ENCODE measurements around the gene SYNDIG1.

The SYNDIG1 gene

DNA sequence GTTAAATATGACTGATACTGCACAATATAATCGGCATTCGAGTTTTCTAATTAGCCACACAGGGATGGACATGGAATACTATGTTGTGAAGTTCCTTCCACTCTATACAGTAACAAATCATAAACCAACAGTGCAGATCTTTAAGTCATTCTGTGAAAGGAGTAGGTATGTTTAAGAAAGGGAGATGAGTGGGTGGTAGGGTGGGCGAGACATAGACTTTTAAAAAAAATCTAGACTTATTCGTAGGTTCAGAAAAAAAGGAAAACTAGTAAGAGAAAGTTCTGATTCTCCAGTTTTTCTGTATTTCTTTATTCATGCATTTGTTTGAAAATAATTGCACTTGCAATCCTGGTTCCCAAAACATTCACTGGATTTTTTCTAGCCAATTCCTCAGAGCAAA, 61.8 kb downstream of the SYNDIG1 start:
- no peaks in the 10 kb centered on the region for H3K36me3 ChIP-seq (replicated peaks)
- no peaks in the 10 kb centered on the region for H3K27me3 ChIP-seq (replicated peaks)
- DNase-seq: no peak
- no peak overlapping the region for H3K27ac ChIP-seq
- TF ChIP-seq, protein P1, sequence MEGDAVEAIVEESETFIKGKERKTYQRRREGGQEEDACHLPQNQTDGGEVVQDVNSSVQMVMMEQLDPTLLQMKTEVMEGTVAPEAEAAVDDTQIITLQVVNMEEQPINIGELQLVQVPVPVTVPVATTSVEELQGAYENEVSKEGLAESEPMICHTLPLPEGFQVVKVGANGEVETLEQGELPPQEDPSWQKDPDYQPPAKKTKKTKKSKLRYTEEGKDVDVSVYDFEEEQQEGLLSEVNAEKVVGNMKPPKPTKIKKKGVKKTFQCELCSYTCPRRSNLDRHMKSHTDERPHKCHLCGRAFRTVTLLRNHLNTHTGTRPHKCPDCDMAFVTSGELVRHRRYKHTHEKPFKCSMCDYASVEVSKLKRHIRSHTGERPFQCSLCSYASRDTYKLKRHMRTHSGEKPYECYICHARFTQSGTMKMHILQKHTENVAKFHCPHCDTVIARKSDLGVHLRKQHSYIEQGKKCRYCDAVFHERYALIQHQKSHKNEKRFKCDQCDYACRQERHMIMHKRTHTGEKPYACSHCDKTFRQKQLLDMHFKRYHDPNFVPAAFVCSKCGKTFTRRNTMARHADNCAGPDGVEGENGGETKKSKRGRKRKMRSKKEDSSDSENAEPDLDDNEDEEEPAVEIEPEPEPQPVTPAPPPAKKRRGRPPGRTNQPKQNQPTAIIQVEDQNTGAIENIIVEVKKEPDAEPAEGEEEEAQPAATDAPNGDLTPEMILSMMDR (IDR thresholded peaks at IDR 0.05; ENCODE audit: low read depth, low read length, missing control alignments): no peak
- in situ Hi-C loops (cut with HindIII; ENCODE audit: low pct_ligation_motif_present, low sequenced_read_pairs): no loop called here
- H3K4me3 ChIP-seq (ENCODE audit: low read depth, low read length): no peak overlapping the region

DNA sequence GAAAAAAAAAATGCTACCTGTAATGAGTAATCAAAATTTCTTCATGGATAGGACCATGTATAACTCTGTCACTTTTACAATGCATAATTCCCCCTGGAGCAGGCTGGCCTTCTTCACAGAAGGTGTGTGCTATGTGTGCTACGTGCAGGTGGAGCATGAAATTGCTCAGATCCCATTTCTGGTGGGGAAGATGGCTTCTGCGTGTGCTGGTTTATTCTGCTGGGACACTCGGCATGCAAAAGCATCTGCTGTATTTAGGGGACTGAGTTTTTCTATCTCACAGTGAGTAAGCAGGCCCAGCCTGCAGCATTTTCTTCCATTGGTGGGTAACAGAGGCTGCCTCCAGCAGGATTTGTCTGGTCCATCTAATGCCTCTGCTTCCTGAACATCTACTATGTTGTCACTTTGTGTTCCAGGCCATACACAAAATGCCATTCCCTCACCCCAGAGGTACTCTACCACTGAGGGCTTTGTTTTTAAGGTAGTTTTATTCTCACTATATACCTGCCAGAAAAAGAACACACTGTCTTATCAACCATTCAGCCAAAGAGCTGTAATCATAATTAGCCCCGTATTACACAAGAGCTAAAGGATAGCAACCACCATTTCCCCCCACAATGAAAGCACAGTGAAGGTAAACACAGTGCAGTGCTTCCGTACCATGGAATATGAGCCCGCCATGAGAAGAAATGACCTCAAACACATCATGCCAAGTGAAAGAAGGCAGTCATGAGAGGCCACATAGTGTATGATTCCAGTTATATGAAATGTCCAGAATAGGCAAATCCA, 62.4 kb downstream of the SYNDIG1 start:
- TF ChIP-seq, protein P1 (IDR thresholded peaks at IDR 0.05; ENCODE audit: low read depth, low read length, missing control alignments): no peak
- DNase-seq: no peak
- in situ Hi-C loops (cut with HindIII; ENCODE audit: low pct_ligation_motif_present, low sequenced_read_pairs): no loop called here
- H3K27ac ChIP-seq: no peak overlapping the region
- H3K4me3 ChIP-seq (ENCODE audit: low read depth, low read length): no peak overlapping the region
- no peaks in the 10 kb centered on the region for H3K36me3 ChIP-seq (replicated peaks)
- no peaks in the 10 kb centered on the region for H3K27me3 ChIP-seq (replicated peaks)

- H3K36me3 ChIP-seq (replicated peaks): no peaks in the 10 kb centered on the region
- TF ChIP-seq, protein P1 (IDR thresholded peaks at IDR 0.05; ENCODE audit: low read depth, low read length, missing control alignments): no peak
- H3K27ac ChIP-seq: no peak overlapping the region
- DNase-seq: no peak
- in situ Hi-C loops (cut with HindIII; ENCODE audit: low pct_ligation_motif_present, low sequenced_read_pairs): no loop called here
- no peaks in the 10 kb centered on the region for H3K27me3 ChIP-seq (replicated peaks)
- H3K4me3 ChIP-seq (ENCODE audit: low read depth, low read length): no peak overlapping the region
Measured at GRCh38 chr20:24533449-24533848, 64.0 kb downstream of the SYNDIG1 start.

DNA sequence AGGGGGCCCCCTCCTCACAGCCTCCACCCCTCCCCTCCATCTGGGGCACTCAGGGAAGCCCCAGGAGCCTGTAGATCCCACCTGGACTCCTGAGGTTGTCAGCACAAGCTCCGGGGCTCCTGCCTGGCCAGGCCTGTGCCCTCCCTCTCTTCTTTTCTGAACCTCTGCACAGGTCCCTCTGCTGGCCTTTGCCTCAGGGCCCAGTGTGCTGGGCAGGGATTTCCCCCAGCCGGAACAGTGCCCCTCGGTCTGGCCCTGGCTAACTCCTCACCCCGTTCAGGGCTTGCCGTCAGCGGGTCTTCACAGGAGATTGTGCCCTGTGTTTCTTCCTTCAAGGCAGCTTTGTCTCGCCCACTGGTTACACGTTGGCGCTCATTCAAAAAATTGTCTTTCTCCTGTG, 64.9 kb downstream of the SYNDIG1 start:
- Histone ChIP-seq H3K27me3 (replicated peaks) (no peaks in the 10 kb centered on the region), H3K27ac (no peak overlapping the region), H3K4me3 (ENCODE audit: low read depth, low read length) (no peak overlapping the region), H3K36me3 (replicated peaks) (no peaks in the 10 kb centered on the region)
- TF ChIP-seq, protein P1 (IDR thresholded peaks at IDR 0.05; ENCODE audit: low read depth, low read length, missing control alignments): no peak
- no peak for DNase-seq
- in situ Hi-C loops (cut with HindIII; ENCODE audit: low pct_ligation_motif_present, low sequenced_read_pairs): no loop called here

GRCh38 chr20:24535941-24536730, 66.7 kb downstream of the SYNDIG1 start:
- TF ChIP-seq, protein P1 (IDR thresholded peaks at IDR 0.05; ENCODE audit: low read depth, low read length, missing control alignments): no peak
- no peaks in the 10 kb centered on the region for H3K27me3 ChIP-seq (replicated peaks)

More at GRCh38 chr20:24535941-24536730, 66.7 kb downstream of the SYNDIG1 start:
- Histone ChIP-seq H3K36me3 (replicated peaks) (no peaks in the 10 kb centered on the region), H3K27ac (no peak overlapping the region), H3K4me3 (ENCODE audit: low read depth, low read length) (no peak overlapping the region)
- in situ Hi-C loops (cut with HindIII; ENCODE audit: low pct_ligation_motif_present, low sequenced_read_pairs): no loop called here
- DNase-seq: no peak

All from brain microvascular endothelial cell (primary cell).